ENCODE data around the gene PRKD3. TPM values are rescaled to one million over a fixed set of nuclear protein-coding genes. Genes with fewer than 3 reads are reported as not detected.
A peak's percentile ranks its signal among the peaks of the same experiment; 100 is the strongest.

PRKD3 gene
- 47.3 and 48.4 TPM in 2 replicates for total RNA-seq
- polyA plus RNA-seq = 11.9 and 14.9 TPM in 2 replicates
- polyA plus RNA-seq (2011; cell fraction: cytosol; rRNA removed) = 17.6 and 18.1 TPM in 2 replicates
- 43.1 and 51.5 TPM in 2 replicates for polyA plus RNA-seq (2011; cell fraction: nucleus; rRNA removed)
- 23.0 and 35.6 TPM in 2 replicates for polyA plus RNA-seq (2012)
- polyA minus RNA-seq = 45.1 and 46.9 TPM in 2 replicates
- 40.1 TPM for polyA minus RNA-seq (2011; cell fraction: cytosol; rRNA and poly(A)+ RNA removed)
- 55.8 and 91.6 TPM in 2 replicates for polyA minus RNA-seq (2011; cell fraction: nucleus; rRNA and poly(A)+ RNA removed)
- percentile 90 among the genes with signal in this experiment for Bru-seq, nascent RNA
- BruChase-seq, experiment 1, labeled RNA remaining after a 6-hour chase = percentile 87 among the genes with signal in this experiment
- BruChase-seq, experiment 2, labeled RNA remaining after a 2-hour chase = percentile 86 among the genes with signal in this experiment
- long read RNA-seq, partial matches to known transcripts = 3 of 59 reads
- long read RNA-seq, other reads (novel, unspliced or antisense) = 56 of 59 reads

- Histone ChIP-seq H3K4me3 (replicated peaks in 1 of 3; ENCODE audit: insufficient read depth in 1 of 3, low read depth in 1 of 3, low read length in 3 of 3) (peak within 1 kb of the TSS; percentile 97 to 99 (median 98)), H3K4me2 (ENCODE audit: insufficient read depth, low read length) (peak within 1 kb of the TSS; percentile 97), H3K9ac (replicated peaks; ENCODE audit: extremely low read depth, insufficient read depth, low read length) (peak within 1 kb of the TSS; percentile 93), H3K27ac (ENCODE audit: insufficient read depth, low read depth, low read length) (peak within 1 kb of the TSS; percentile 64), H3K36me3 (ENCODE audit: control insufficient read depth in 2 of 2, extremely low read depth in 1 of 2, insufficient read depth in 2 of 2, low read length in 2 of 2) (no peaks in the 10 kb centered on the region), H3K79me2 (ENCODE audit: control insufficient read depth, insufficient read depth, low read length) (peaks cover 42% of the 10 kb centered on the region), H3K9me1 (replicated peaks; ENCODE audit: control insufficient read depth, extremely low read depth, insufficient read depth, low read length) (no peaks in the 10 kb centered on the region), H2AFZ (ENCODE audit: low read depth, low read length) (peak within 1 kb of the TSS; percentile 58), H3K27me3 (ENCODE audit: control insufficient read depth in 2 of 2, insufficient read depth in 2 of 2, low read length in 2 of 2) (no peaks in the 10 kb centered on the region), H3K4me1 (ENCODE audit: control insufficient read depth, extremely low read depth, insufficient read depth, low read length) (peaks cover 27% of the 10 kb centered on the region), H3K9me3 (replicated peaks; ENCODE audit: control insufficient read depth, insufficient read depth, low read length) (no peaks in the 10 kb centered on the region), H4K20me1 (replicated peaks; ENCODE audit: control insufficient read depth, extremely low read depth, insufficient read depth, low read length) (peaks cover 2% of the 10 kb centered on the region)
- TF ChIP-seq POLR2A (IDR thresholded peaks at IDR 0.05; ENCODE audit: low read depth, low read length) = no peak
- no peak for TF ChIP-seq CTCF (IDR thresholded peaks at IDR 0.05; ENCODE audit: extremely low read depth in 1 of 2, insufficient read depth in 1 of 2, low read depth in 1 of 2, low read length in 2 of 2)
- peak; percentile 67 for TF ChIP-seq EZH2 (IDR thresholded peaks at IDR 0.05; ENCODE audit: borderline replicate concordance, low read depth, low read length, severe bottlenecking)
- no peak for TF ChIP-seq POLR2AphosphoS5 (IDR thresholded peaks at IDR 0.05; ENCODE audit: insufficient read depth, low read depth, low read length)
- peak; percentile 31 for FAIRE-seq
- ChIA-PET CTCF (interaction anchor here (0.6 to 1.6 kb wide), 7 partner anchors 12 to 950 kb away, joined by 3 to 5 read pairs (median 3); no protein-coding TSS in a partner anchor), POLR2A (interaction anchor here (0.9 to 1.3 kb wide), 2 partner anchors 18 to 42 kb away, joined by 3 read pairs; no protein-coding TSS in a partner anchor)
- intact Hi-C loops (cut with micrococcal nuclease) (loop anchor here (2.0 to 10.0 kb wide), 4 partner anchors 66 to 747 kb away; partner anchors contain the start of genes CEBPZ and NDUFAF7), dilution Hi-C loops (cut with MboI; ENCODE audit: extremely low pct_ligation_motif_present, low sequenced_read_pairs) (no loop called here)
- DNase-seq (ENCODE audit: low read depth, low spot score) = peak; percentile 72
- TSS peak; percentile 11 for BruUV-seq (replicated peaks)
Measured at GRCh38 chr2:37324786-37325624, at the start of gene PRKD3. Gene PRKD3 (minus strand): TSS chr2:37324833. CDS start chr2:37316524, 8,309 bp downstream.
